Measurements from ENCODE around the gene MYRFL.
"Not testable (repeated sequence)": the region's sequence is repeated elsewhere in the genome, so short reads cannot be mapped to it uniquely, and the experiment has no call there.

The MYRFL gene

DNA sequence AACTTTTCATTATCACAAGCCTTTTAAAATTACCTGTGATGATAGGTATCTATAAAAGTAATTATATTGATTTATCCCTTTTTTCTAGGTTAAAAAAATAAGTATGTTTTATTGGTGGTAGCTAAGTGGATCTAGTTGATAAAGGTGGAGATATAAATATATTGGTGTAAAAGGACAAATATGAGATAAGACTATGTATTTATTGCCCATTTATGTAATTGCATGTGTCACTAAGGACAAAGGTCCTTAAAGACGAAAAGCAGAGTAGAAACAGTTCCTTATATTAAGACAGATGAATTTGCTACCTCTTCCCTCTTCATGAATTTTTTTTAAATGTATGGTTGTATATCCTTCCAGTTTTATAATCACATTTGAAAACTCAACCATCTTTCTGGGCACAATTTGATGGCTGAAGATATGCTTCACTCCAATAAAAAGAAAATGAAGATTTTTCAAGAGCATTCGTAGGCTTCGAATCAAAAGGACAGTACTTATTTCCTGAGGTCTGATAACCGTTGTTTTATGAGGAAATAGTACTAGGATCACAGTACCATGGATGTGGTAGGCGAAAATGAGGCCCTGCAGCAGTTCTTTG lies at the start of gene MYRFL:
TSS of gene MYRFL (plus strand) at position 262 of the 595 bp plus-strand sequence. CDS start at position 553, 291 bp downstream.
- no peak for DNase-seq

DNA sequence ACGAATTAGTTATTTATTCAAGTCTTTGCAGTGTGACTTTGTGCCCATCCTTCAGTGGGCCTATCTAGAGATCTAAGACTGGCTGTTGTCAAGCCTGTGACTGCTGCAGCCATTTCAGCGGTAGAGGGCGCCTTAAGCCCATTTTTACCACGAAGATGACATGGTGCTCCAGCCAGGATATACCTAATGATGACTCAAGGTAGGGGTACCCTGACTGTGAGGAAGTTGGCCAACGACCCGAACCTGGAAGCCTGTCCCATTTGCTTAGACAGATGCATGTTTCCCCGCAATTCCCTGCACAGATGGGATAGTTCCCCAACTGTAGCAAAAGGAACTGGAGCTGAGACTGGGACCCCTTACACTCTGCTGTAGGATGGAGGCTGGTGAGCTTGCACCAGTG lies 45.1 kb upstream of the MYRFL start:
- no peak for DNase-seq

DNA sequence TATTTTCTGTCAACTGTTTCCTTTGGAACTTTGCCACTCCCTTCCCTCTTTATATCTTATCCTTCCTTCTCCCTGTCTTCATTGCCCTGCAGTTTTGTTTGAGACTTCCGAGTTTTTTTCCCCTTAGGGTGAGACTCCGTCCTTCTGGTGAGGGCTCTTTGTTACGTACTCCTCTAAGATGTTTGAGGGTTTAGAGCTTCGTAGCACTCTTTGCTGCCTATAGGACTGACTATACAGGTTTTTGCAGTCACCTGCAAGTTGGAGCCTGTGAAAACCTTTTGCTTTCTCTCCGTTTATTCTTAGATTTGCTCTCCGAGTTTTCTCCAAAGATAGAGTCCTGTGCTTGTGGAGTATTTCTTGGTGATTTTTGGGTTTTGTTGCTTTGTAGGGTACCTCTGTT lies 41.7 kb upstream of the MYRFL start:
- no peak for DNase-seq

DNA sequence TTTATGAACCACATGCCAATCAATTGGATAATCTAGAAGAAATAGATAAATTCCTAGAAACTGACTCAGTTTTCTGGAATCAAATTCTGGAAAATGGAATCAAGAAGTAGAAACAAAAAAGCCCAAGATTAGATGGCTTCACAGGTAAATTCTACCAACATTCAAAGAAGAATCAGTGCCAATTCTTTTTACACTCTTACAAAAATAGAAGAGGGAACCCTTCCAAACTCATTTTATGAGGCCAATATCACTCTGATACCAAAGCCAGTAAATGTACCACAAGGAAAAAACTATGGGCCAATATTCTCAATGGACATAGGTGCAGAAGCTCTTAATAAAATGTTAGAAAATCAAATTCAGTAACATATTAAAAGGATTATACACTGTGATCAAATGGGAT lies 35.7 kb upstream of the MYRFL start:
- no peak for DNase-seq

DNA sequence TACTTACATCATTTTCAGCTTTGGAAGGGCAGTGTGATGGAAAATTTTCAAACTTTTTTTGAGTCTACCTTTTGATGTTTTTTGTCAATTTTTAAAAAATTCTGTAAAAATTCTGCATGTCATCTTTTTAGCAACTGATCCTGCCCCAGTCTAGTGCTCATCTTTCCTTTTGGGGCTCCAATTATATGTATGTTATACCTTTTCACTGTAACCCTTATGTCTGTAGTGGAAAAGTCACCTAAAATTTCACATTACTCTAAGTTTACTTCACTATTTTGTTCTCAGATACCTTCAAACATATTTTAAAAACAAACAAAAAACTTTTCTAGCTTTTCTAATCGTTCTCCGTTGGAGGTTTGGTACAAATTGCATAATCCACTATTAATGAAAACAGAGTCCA lies 32.5 kb upstream of the MYRFL start:
- DNase-seq, result no peak

DNA sequence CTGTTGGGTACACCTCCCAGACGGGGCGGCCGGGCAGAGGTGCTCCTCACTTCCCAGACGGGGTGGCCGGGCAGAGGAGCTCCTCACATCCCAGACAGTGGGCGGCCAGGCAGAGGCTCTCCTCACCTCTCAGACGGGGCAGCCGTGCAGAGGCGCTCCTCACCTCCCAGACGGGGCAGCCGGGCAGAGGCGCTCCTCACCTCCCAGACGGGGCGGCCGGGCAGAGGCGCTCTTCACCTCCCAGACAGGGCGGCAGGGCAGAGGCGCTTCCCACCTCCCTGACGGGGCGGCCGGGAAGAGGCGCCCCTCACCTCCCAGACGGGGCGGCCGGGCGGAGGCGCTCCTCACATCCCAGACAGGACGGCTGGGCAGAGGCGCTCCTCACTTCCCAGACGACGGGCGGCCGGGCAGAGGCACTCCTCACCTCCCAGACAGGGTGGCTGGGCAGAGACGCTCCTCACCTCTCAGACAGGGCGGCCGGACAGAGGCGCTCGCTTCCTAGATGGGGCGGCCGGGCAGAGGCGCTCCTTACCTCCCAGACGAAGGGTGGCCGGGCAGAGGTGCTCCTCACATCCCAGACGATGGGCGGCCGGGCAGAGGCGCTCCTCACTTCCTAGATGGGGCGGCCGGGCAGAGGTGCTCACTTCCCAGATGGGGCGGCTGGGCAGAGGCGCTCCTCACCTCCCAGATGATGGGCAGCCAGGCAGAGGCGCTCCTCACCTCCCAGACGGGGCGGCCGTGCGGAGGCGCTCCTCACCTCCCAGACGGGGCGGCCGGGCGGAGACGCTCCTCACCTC lies 17.7 kb upstream of the MYRFL start:
- DNase-seq, result not testable (repeated sequence)

DNA sequence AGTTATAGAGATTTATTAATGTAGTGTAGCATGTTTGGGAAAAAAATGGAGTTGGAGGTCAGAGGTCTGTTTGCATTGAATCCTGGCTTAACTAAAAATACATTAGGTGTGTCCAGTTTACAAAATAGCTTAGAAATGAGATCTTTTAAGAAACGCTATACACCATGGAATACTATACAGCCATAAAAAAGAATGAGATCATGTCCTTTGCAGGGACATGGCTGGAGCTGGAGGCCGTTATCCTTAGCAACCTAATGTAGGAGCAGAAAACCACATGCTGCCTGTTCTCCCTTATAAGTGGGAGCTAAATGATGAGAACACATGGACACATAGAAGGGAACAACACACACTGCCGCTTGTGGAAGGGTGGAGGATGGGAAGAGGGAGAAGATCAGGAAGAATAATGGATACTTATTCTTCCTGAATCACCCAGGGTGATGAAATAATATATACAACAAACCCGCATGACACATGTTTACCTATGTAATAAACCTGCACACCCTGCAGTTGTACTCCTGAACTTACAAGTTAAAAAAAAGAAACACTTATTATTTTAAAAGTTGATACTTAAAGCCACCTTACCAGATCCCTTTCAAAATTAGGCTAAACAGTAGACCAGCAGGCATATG lies 14.0 kb upstream of the MYRFL start:
- DNase-seq, result no peak

DNA sequence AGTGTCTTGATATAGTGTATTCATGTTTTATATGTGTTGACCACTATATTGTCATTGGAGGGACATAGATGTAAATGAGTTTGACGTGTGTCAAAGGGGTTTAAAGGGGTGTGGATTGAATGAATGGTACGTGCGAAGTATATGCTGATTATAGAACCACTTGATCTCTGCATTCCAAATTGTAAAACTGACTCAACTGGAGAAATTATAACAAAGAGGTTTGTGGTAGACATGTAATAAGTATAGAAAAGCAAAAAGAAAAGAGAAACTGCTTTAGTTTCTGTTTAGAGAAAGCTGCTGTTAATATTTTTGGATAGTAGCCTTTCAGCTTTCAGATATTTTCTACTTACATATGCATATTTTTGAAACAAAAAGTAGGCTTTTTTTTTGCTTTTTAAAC lies 8.9 kb upstream of the MYRFL start:
- DNase-seq, result no peak

DNA sequence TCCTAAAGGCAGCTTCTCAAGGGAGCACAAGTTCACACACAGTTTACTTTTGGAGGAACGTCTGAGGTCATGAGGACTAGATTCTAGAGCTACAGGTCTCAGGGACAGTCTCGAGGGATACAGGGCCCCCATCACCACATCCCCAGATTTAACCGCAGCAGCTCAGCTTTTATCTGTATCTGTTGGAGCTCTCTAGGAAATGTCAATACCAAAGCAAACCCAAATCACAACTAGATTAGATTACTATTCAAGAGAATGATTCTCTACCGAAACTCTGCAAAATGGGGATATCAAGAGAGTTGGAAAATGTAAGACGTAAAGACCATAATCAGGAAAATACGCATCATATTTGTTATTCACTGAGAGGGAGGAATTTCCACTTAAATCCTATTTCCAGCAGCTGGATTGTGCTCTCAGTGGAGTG lies 4.0 kb upstream of the MYRFL start:
- DNase-seq, result no peak

DNA sequence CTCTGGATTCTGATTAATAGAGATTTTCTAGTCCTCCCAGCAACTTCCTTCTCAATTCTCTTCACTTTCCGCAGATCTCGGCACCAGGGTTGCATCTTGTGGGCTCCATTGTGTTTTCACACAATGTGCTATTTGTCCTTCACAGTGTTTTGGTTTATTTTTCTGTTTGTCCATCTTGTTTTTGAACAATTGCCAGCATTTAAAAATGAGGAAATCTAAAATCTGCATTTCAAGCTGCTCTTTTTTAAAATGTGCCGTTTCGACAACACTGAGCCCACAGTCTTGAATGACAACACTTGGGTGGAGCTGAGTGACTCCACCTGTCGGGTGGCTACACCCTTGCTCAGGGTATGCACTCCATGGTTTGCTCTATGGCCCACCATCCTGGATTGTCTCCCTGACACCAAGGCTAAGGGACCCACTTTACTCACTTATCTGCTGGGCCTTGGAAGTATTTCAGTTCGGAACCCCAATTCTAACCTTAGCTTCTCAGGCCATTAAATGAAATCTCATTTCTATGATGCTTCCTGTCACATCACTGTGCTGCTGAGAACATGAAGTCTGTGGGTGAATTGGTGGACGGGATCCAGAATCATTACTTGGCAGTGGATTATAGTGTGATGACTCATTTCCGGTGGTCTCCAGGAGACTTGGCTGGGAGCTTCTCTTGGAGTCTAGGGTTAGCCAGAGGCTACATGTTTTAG lies 3.4 kb upstream of the MYRFL start:
- no peak for DNase-seq

DNA sequence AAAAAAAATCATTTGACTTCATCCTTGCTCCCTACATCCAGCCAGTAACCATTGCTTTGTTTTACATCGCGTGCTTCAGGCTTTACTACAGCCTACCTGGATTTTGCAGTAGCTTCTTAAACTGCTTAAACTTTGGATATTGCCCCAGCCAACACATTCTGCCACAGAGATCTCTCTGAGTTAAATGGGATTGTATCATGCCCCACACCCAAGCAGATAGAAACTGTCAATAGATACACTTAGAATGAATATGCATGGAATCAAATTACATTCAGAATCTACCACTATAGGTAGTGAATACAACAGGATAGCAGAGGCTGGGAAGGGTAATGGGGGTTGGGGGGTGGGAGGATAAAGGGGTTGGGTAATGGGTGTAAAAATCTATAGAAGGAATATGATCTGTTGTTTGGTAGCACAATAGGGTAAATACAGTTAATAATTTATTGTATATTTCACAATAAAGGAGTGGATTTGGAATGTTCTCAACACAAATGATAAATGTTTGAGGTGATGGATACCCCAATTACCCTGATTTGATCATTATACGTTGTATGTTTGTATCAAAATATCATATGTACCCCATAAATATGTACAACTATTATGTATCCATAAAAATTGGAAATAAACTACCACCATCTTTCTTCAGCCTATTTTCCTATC lies 2.7 kb upstream of the MYRFL start:
- no peak for DNase-seq

DNA sequence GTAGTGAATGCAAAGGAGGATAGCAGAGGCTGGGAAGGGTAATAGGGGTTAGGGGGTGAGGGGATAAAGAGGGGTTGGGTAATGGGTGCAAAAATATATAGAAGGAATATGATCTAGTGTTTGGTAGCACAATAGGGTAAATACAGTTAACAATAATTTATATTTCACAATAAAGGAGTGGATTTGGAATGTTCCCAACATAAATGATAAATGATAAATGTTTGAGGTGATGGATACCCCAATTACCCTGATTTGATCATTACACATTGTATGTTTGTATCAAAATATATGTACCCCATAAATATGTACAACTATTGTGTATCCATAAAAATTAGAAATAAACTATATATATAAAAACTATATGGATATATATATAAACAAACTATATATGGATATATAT lies 999 bp upstream of the MYRFL start:
- no peak for DNase-seq

DNA sequence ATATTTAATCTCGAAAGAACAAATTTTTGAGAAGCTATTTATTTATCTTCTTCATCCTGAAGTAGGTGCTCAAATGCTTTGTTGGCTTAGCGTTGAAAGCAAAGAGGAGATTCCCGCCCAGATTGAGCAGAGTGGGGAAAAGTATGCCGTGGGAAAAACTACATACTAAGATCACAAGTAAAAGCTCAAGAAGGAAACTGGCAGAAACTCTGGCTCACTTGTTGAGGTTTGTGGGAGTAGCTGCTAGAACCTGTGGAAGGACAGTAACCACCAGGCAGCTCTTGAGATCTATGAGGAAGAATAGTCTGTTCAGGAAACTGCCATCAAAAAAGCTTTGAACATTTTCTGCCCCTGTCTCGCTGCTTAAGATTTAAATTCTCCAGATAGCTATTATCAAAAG lies 3.9 kb downstream of the MYRFL start:
- no peak for DNase-seq

DNA sequence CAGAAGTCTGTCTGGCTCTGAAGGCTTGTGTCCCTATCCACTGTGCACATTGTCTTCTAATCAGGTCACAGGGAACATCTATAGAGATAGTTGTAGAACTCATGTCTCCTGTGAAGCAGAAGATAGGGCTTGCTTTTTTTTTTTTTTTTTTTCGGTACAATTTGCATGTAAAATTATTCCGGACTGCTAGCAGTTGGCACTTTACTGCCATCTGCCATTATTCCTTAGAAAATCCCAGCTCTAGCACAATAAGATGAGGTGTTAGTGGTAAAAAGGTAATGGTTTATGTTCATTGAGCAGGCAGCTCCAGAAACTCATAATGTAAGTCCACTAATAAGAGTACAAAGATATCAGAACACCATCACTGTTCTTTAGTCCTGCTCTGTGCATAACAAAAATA lies 8.7 kb downstream of the MYRFL start:
- no peak for DNase-seq

DNA sequence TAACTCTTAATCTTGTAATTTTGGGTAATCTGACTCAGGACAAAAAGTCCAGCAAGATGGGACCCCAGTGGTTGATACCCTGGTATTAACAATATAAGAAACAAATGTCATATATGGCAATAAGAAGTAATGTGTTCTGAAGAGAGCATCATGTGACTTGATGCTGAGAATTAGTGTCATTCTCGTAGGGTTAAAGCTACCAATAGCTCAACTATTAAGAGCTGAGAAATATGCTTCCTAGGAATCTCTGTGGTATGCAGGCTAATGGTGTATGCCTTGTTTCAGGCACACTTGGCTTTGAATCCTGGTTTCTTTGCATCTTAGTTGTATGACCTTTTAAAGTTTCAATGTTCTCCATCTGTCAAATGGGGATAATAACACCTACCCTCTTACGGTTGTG lies 9.1 kb downstream of the MYRFL start:
- no peak for DNase-seq

DNA sequence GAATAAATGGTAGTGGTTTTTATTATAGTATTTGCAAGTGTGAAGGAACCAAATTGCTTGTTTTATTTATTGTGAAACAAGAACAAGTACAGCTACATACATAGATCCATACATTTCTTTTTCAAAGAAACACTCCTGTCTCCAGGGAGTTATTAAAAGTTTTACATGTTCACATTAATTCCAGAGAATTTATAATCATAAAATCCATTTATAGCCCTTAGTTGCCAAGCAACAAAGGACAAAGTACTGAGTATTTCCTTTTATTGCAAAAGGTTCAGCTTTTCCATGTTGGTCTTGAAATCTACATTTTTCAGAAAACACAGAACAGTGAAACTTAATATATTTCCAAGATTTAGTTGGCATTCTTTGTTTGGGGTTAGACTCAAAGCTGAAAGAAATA lies 9.5 kb downstream of the MYRFL start:
- no peak for DNase-seq

DNA sequence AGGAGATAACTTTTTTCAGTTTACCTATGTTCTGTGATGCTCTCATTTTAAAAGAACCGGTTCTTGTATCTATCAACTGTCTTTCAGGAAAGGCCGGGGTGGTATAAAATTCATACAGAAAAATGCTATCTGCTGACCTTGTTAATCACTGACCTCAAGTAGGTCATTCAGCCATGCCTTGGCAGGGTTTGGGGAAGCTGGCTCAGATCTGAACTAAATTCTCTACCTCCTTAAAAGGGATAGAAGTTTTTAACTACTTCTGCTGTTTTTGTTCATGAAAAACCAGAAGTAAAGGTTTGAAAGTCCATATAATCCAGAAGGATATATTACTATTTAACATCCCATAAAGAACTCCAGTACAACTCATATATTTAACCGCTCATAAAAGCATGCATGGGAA lies 10.1 kb downstream of the MYRFL start:
- no peak for DNase-seq

DNA sequence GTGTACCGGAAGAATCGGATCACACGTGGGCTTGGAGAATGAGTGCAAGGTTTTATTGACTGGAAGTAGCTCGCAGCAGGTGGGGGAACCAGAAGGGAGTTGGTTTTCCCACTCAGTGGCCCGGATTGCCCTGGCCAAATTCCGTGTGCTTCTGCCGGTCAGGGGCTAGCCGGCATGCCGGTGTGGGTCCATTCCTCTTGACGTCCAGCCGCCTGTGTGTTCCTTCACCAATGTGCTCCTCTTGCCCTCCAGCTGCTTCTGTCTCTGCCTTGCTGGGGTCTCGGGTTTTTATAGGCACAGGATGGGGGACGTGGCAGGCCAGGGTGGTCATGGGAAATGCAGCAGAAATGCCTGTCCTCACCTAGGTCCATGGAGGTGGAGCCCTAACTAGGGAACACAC lies 11.0 kb downstream of the MYRFL start:
- no peak for DNase-seq

DNA sequence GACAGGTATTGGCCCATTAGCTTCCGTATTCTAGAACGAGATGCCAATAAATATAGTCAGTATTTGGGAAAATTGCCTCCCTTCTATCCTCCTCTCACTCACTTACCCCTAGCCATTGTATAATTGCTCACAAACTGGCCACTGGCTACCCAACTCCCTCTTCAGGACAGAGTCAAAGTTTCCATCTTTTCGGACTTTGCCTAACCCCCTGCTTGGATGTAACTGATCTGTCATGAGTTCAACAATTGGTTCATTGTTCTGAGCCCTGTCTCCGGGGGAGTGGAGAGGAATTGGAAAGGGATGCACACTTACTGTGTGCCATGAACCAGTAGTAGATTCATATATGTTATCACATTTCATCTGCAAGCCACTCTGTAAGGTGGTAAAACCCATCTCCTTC lies 12.2 kb downstream of the MYRFL start:
- DNase-seq, result no peak

DNA sequence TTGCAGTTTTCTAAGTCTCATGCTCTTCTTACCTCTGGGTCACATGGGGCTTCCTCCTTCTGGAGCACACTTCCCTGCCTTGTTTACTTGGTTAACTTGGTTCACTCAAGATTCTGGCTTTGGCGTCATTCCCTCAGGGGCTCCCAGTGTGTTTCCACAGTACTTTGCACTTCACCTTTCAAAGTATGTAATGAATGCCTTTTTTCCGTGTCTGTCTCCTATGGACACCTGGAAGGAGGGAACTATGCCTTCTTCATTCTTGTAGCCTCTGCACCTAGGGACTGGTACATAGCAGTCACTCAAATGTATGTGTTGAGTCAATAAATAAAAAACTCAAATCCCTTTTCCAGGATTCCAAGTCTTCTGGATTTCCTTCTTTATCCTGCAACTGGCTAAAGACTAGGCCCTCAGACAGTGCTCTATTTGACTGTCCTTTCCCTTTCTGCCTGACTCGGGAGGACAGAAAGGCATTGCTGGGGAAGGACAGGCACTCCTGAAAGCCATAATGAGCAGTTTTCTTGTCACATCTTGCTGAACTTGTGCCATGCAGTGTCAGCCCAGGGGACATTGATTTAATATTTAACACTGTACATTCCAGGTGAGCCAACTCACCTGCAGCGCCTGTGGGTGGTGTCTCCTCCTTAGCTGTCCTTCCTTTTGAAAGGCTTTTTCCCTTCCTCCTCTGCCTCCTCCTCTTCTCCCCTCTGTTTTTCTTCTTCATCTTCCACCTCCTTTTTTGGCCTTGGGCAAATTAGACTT lies 12.8 kb downstream of the MYRFL start:
- no peak for DNase-seq

DNA sequence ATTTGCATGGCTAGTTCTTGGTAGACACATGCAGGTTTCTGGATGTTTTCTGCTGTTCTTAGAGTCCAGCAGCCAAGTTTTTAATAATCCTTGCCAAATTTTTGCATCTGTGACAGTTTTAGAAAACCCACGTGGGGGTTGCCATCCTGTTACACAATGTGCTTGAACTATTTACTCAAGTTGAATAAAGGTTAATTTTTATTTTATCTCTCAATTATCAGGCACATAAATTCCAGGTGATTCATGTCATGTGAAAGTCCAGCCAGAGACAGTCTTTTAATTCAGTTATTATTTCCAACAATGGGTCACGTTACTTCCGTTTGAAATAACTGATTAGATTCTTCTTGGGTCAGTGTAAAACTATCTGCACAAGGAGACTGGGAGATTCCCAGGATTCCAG lies 15.7 kb downstream of the MYRFL start:
- DNase-seq, result no peak

DNA sequence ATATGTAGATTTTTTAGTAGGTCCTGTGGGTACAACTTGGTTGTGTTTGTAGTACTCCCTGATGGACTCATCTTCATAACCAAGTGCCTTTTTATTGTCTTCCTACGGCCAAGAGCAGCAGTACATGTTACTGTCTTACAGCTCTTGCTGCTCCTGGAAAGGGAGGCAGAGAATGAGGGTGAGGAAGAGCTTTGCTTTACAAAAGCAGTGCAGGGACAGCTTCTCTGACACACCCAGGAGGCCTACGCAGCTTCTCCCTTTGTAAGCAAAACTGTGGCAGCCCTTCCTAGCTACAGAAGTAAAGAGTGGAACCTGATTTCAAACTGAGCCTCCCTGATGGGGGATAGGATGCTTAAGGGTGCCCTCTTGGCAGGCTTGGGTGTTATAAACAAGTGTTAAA lies 18.6 kb downstream of the MYRFL start:
- DNase-seq, result no peak

Measured in CD4-positive, alpha-beta T cell treated with Interleukin-10 for 1 hour (primary cell).